ENCODE measurements around the gene IFITM1. TPM values are rescaled to one million over a fixed set of nuclear protein-coding genes. Genes with fewer than 3 reads are reported as not detected.
"Not testable (repeated sequence)": the region's sequence is repeated elsewhere in the genome, so short reads cannot be mapped to it uniquely, and the experiment has no call there.

The IFITM1 gene
- total RNA-seq, 1 experiment from 2014 or later: 3.1 TPM

DNA sequence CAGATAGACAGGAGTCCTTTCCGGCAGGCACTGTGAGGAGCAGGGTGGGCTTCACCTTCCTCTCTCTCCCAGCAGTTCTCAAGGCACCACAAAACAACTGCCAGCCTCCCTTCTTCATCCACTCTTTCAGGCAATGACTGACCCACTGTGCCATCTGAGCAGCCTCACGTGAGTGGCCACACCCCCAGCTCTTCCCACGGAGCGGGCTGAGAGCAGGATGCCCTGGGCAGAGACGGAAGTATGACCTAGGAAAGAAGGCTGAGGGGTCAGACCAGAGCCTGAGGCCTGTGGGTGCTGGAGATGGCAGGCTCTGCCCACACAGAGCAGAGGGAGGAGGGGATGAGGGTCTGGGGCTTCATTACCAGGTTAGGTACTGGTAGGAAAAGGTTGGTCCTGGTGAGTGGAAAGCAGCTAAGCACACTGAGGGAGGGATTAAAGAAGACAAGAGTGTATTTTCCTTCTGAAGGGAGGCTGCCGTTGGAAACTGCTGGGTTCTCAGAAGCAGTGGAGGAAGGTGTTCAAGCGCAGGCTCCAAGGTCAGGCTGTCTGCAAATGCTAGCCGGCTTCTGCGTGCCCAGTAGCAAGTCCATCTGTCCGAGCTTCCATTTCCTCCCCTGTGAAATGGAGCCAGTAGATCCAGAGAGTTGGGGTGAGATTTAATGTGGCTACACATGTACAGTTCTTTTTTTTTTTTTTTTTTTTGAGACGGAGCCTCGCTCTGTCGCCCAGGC, 31.0 kb upstream of the IFITM1 start:
- no peak for DNase-seq (ENCODE audit: low spot score)

GRCh38 chr11:283405-284104, 30.3 kb upstream of the IFITM1 start:
- no peak for DNase-seq (ENCODE audit: low spot score)

- no peak for DNase-seq (ENCODE audit: low spot score)
These were observed 29.5 kb upstream of the IFITM1 start for GRCh38 chr11:284105-285020.

DNA sequence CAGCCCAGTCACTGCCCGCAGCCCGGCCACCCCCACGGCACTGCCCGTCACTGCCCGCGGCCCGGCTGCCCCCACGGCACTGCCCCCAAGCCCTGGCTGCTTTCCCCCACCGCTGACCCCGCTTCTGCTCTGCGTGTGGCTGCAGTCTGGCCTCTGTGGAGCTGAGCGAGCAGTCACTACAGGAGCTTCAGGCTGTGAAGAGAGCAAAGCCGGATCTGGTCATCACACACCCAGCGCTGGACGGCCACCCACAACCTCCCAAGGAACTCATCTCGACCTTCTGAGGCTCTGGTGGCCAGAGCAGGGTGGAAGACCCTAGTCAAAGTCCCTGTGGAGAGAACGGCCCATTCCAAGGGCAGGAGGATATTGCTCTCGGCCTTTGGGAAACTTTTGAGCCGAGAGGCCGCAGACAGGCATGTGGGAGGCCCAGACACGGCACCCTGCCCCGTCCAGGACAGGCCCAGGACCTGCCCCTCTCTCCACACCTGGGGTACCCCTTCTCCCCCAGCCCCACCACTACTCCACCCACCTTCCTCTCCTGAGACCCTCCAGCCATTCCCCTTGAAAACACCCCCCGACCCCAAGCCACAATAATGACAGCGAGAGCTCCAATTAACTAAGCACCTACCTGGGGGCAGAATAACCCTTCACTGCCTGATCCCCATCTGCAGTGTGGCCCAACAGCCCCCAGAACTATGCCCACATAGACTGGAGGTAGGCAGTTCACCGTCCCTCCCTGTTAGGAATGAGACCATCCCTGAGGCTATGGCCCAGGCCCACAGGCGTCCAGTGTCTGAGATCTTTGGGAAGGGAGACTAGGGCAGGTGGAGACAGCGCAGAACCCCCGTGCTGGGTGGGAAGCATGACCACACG, 28.6 kb upstream of the IFITM1 start:
- DNase-seq (ENCODE audit: low spot score): no peak

DNA sequence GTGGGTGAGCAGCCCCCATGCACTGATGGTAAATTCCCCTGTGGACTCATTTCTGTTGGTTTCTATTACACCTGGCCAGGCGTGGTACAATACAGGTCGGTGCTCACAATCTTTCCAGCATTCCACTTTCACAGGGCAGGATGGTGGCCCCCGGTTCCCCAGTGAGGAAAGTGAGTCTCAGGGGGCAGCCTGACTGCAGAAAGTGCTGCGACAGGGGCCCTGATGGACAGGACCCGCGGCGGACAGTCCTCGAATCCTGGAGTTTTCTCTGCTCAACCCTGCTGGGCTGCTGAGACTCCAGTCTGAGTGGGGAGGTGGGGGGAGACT, 28.0 kb upstream of the IFITM1 start:
- no peak for DNase-seq (ENCODE audit: low spot score)

DNA sequence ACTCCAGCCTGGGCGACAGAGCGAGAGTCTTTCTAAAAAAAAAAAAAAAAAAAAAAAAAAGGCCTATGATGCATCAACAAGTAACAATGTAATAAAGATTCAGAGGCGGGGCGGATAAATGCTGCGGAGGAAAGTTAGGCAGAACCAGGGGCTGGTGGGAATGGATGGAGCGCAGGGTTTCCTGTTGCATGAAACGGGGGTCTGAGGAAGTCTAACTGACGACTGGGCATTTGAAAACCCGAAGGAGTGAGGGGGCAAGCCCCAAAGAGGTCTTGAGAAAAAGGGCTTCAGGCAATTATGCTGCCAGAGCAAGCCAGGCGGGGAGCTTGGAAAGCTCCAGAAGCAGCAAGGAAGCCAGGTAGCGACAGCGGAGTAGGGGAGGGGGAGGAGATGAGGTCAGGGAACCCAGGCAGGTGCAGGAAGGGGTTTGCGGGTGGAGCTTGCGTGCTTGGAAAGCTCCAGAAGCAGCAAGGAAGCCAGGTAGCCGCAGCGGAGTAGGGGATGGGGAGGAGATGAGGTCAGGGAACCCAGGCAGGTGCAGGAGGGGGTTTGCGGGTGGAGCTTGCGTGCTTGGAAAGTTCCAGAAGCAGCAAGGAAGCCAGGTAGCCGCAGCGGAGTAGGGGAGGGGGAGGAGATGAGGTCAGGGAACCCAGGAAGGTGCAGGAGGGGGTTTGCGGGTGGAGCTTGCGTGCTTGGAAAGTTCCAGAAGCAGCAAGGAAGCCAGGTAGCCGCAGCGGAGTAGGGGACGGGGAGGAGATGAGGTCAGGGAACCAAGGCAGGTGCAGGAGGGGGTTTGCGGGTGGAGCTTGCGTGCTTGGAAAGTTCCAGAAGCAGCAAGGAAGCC, 26.6 kb upstream of the IFITM1 start:
- not testable (repeated sequence) for DNase-seq (ENCODE audit: low spot score)

DNA sequence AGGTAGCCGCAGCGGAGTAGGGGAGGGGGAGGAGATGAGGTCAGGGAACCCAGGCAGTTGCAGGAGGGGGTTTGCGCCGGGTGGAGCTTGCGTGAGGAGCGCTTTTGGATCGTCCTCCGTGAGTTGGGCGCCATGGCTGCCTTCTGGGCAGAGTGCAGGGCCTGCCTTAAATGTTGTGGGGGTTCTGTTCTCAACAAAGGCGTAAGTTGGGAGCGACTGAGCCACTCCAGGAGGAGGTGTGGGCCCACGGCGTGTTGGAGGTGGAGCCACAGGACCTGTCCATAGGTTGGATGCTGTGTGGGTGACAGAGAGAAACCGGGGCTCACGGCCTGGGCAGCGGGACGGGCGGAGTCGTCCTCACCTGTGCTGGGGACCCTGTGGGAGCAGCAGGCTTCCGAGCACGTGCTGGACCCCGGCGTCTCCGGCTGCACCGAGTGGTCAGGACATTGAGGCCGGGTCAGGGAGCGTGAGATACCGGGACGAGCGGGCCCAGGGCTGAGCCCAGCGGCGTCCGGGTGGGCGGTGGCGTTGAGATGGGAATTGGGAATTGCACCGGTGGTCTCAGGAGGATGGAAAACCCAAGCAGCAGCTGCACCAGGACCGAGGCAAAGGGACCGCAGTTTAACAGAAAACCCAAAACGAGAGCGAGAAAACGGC, 25.9 kb upstream of the IFITM1 start:
- no peak for DNase-seq (ENCODE audit: low spot score)

GRCh38 chr11:288478-289397, 25.1 kb upstream of the IFITM1 start, which contains the start of gene PGGHG:
Gene PGGHG (plus strand): TSS chr11:289126. CDS start chr11:289817, 691 bp downstream.
- DNase-seq (ENCODE audit: low spot score): peak; percentile 34

GRCh38 chr11:289398-289711, 24.5 kb upstream of the IFITM1 start:
- DNase-seq (ENCODE audit: low spot score): no peak

- no peak for DNase-seq (ENCODE audit: low spot score)
These were observed 23.9 kb upstream of the IFITM1 start for GRCh38 chr11:289712-290620.

- DNase-seq (ENCODE audit: low spot score): no peak
These were observed 23.1 kb upstream of the IFITM1 start for GRCh38 chr11:290621-291231.

GRCh38 chr11:291281-292210, 22.3 kb upstream of the IFITM1 start:
- DNase-seq (ENCODE audit: low spot score): no peak

- no peak for DNase-seq (ENCODE audit: low spot score)
These were observed 21.4 kb upstream of the IFITM1 start for GRCh38 chr11:292211-293121.

DNA sequence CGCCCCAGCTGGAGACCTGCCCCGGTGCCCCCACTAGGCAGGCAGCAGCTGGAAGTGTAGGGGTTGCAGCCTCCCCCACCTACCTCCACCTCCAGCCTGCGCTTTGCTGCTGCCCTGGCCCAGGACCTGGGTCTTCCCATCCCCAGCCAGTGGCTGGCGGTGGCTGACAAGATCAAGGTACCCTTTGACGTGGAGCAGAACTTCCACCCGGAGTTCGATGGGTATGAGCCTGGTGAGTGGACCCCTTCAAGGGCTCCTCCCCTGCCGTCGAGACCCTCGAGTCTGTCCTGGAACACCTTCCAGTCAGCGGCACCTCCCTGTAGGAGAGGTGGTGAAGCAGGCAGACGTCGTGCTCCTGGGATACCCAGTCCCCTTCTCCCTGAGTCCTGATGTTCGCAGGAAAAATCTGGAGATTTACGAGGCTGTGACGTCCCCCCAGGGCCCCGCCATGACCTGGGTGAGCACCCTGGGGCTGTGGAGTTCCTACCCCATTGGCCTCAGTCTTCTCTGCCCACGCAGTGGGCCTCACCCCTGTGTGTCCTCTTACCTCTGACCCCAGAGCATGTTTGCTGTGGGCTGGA, 20.5 kb upstream of the IFITM1 start:
- no peak for DNase-seq (ENCODE audit: low spot score)

Measured in A172 (cell line).